HCT116 (cell line): ENCODE data around the gene CPEB1. TPM values are rescaled to one million over a fixed set of nuclear protein-coding genes. Genes with fewer than 3 reads are reported as not detected.

Experiments
- ATAC-seq: fragments of 200-7000 bp; cut with Tn5 transposase; 2 replicates; pipeline ENCODE4 v1.9.1; 2020; ENCODE audit warnings: mild to moderate bottlenecking, moderate library complexity
- BruUV-seq: library from RNA; stranded (reverse); fragments of 400-500 nt; replicated peaks from 2 replicates; lab custom pipeline; 2021; lab: Mats Ljungman, UMichigan
- CTCF ChIA-PET: fragments of 300-600 bp; sonication (Branson Sonifier 250); formaldehyde crosslinking; loops from one replicate; lab custom pipeline; 2021; ENCODE audit warnings: antibody characterized with exemption; lab: Charles Lee
- POLR2A ChIA-PET: fragments of 300-600, 350-600 bp; sonication (Branson Sonifier 250); formaldehyde crosslinking; loops from one replicate; lab custom pipeline; 2021; ENCODE audit warnings: antibody characterized with exemption; lab: Charles Lee
- RAD21 ChIA-PET, 2 experiments: fragments of 300-600 bp; sonication (Branson Sonifier 250); formaldehyde crosslinking; loops; one replicate each; lab custom pipeline; 2023; ENCODE audit warnings: low total read pairs in 2 of 2; ENCODE audit not compliant: uncharacterized antibody in 2 of 2, unreplicated experiment in 2 of 2, low non-redundant PET in 1 of 2; lab: Charles Lee
- DNase-seq: peaks from one replicate; pipeline ENCODE4 v3.0.0-alpha.2; 2010; ENCODE audit warnings: low read depth, low spot score
- H2AFZ ChIP-seq: fragments of 200-600 bp; shearing (Covaris generic), sonication (generic); 2 replicates; pipeline ENCODE4 v1.6.1; 2017; ENCODE audit warnings: low read depth, mixed run types, mixed read lengths, antibody characterized with exemption, low read length; ENCODE audit not compliant: poor library complexity, severe bottlenecking
- H3K27ac ChIP-seq: 2 replicates; pipeline ENCODE4 v1.5.1; 2012; ENCODE audit warnings: low read depth, low read length
- H3K27me3 ChIP-seq: fragments of 200-600 bp; sonication (generic); 2 replicates; pipeline ENCODE4 v1.6.1; 2016; ENCODE audit warnings: mixed run types, low read length, mixed read lengths; ENCODE audit not compliant: insufficient read depth
- H3K36me3 ChIP-seq, 2 experiments: fragments of 200-500 bp in 1 of 2; fragments of 200-600 bp in 1 of 2; sonication (Bioruptor generic) in 1 of 2; sonication (generic) in 1 of 2; 2 replicates each; pipeline versions ENCODE4 v1.5.1 to v1.6.1; 2014 to 2016; ENCODE audit warnings: low read length in 2 of 2, inconsistent platforms in 1 of 2, mixed read lengths in 1 of 2, mixed run types in 1 of 2; ENCODE audit not compliant: insufficient read depth in 2 of 2, control insufficient read depth in 1 of 2
- H3K4me1 ChIP-seq, 2 experiments: fragments of 200-600 bp in 1 of 2; sonication (generic) in 1 of 2; 2 replicates each; pipeline versions ENCODE4 v1.5.1 to v1.6.1; 2012 to 2017; ENCODE audit warnings: low read length in 2 of 2, inconsistent platforms in 1 of 2, mild to moderate bottlenecking in 1 of 2, mixed read lengths in 1 of 2, mixed run types in 1 of 2, moderate library complexity in 1 of 2; ENCODE audit not compliant: insufficient read depth in 2 of 2, control insufficient read depth in 1 of 2
- H3K4me2 ChIP-seq: fragments of 200-600 bp; sonication (generic); 2 replicates; pipeline ENCODE4 v1.6.1; 2017; ENCODE audit warnings: mixed run types, low read length, mixed read lengths
- H3K4me3 ChIP-seq, 2 experiments: fragments of 200-600 bp in 1 of 2; sonication (generic) in 1 of 2; replicated peaks in 1 of 2; 2 replicates each; pipeline ENCODE4 v1.5.1; 2011 to 2016; ENCODE audit warnings: low read length in 2 of 2, control low read depth in 1 of 2, low read depth in 1 of 2, mild to moderate bottlenecking in 1 of 2, mixed read lengths in 1 of 2, mixed run types in 1 of 2
- H3K79me2 ChIP-seq: fragments of 200-600 bp; sonication (generic); 2 replicates; pipeline ENCODE4 v1.6.1; 2017; ENCODE audit warnings: mild to moderate bottlenecking, mixed run types, low read length, moderate library complexity, mixed read lengths; ENCODE audit not compliant: insufficient read depth
- H3K9ac ChIP-seq: fragments of 200-600 bp; sonication (generic); 2 replicates; pipeline ENCODE4 v1.6.1; 2016; ENCODE audit warnings: low read length, mixed read lengths
- H3K9me2 ChIP-seq: fragments of 200-600 bp; sonication (generic), shearing (Covaris generic); 2 replicates; pipeline ENCODE4 v1.6.1; 2017; ENCODE audit warnings: mixed run types, mild to moderate bottlenecking, moderate library complexity; ENCODE audit not compliant: insufficient read depth
- H3K9me3 ChIP-seq, 2 experiments: fragments of 200-500 bp in 1 of 2; fragments of 200-600 bp in 1 of 2; sonication (Bioruptor generic) in 1 of 2; sonication (generic) in 1 of 2; 2 replicates each; pipeline ENCODE4 v1.6.1; 2014 to 2017; ENCODE audit warnings: low read length in 2 of 2, mixed read lengths in 2 of 2, inconsistent platforms in 1 of 2, low read depth in 1 of 2, mild to moderate bottlenecking in 1 of 2, mixed run types in 1 of 2, moderate library complexity in 1 of 2; ENCODE audit not compliant: control insufficient read depth in 1 of 2, insufficient read depth in 1 of 2
- H4K20me1 ChIP-seq: fragments of 200-600 bp; sonication (generic), shearing (Covaris generic); 2 replicates; pipeline ENCODE4 v1.6.1; 2017; ENCODE audit warnings: mixed run types, mild to moderate bottlenecking, moderate library complexity; ENCODE audit not compliant: insufficient read depth
- CBX3 ChIP-seq: IDR thresholded peaks from 2 replicates; pipeline ENCODE4 v1.6.1; 2012; ENCODE audit warnings: low read depth
- CEBPB ChIP-seq: IDR thresholded peaks from 2 replicates; pipeline ENCODE4 v1.6.1; 2012; ENCODE audit warnings: low read depth
- EGR1 ChIP-seq: IDR thresholded peaks from 2 replicates; pipeline ENCODE4 v1.6.1; 2012; ENCODE audit warnings: low read depth
- EZH2 ChIP-seq: fragments of 200-600 bp; sonication (generic); IDR thresholded peaks from 2 replicates; pipeline ENCODE4 v1.6.1; 2017; ENCODE audit warnings: antibody characterized with exemption, mixed run types
- EZH2phosphoT487 ChIP-seq: fragments of 200-600 bp; IDR thresholded peaks from 2 replicates; pipeline ENCODE4 v1.6.1; 2018; ENCODE audit warnings: antibody characterized with exemption, borderline replicate concordance
- POLR2A ChIP-seq: IDR thresholded peaks from 2 replicates; pipeline ENCODE4 v1.7.0; 2011; ENCODE audit warnings: borderline replicate concordance; ENCODE audit not compliant: insufficient read depth, insufficient read length; ENCODE audit errors: extremely low read depth
- POLR2AphosphoS5 ChIP-seq: IDR thresholded peaks from 2 replicates; pipeline ENCODE4 v1.6.1; 2011; ENCODE audit warnings: mild to moderate bottlenecking, low read depth, low read length, moderate library complexity
- RAD21 ChIP-seq: IDR thresholded peaks from 2 replicates; pipeline ENCODE4 v1.6.1; 2012; ENCODE audit warnings: low read depth, mild to moderate bottlenecking
- SIN3A ChIP-seq: IDR thresholded peaks from 2 replicates; pipeline ENCODE4 v1.6.1; 2012; ENCODE audit warnings: low read depth
- SP1 ChIP-seq: IDR thresholded peaks from 2 replicates; pipeline ENCODE4 v1.6.1; 2012; ENCODE audit warnings: low read depth
- SRF ChIP-seq: IDR thresholded peaks from 2 replicates; pipeline ENCODE4 v1.6.1; 2012; ENCODE audit warnings: low read depth
- TCF7L2 ChIP-seq: IDR thresholded peaks from 2 replicates; pipeline ENCODE4 v1.7.0; 2011; ENCODE audit warnings: borderline replicate concordance, inconsistent platforms; ENCODE audit not compliant: insufficient read depth, insufficient read length; ENCODE audit errors: extremely low read depth
- ZFX ChIP-seq: fragments of 450-650 bp; IDR thresholded peaks from 2 replicates; pipeline ENCODE4 v1.6.1; 2017
- intact Hi-C: fragments of 100-400 bp; cut with micrococcal nuclease; formaldehyde crosslinking; loops from 2 replicates; pipeline ENCODE4 v1.10.0; 2022
- total RNA-seq: library from RNA; stranded (reverse); gene quantifications from one replicate; pipeline ENCODE4 v1.2.1, GENCODE V29; 2021; ENCODE audit not compliant: unreplicated experiment
- TF ChIP-seq, protein P1 (sequence below): IDR thresholded peaks from 2 replicates; pipeline ENCODE4 v1.6.1; 2011; ENCODE audit warnings: mild to moderate bottlenecking, low read length, moderate library complexity; ENCODE audit not compliant: insufficient replicate concordance; ENCODE audit errors: extremely low read depth
- TF ChIP-seq, protein P2 (sequence below): IDR thresholded peaks from 2 replicates; pipeline ENCODE4 v1.6.1; 2012

Gene CPEB1
- total RNA-seq, 1 experiment from 2014 or later = not detected

GRCh38 chr15:82666606-82667005 is 19.4 kb upstream of the CPEB1 start (continued):
- TF ChIP-seq TCF7L2 (no peak), SIN3A (no peak), CEBPB (no peak), RAD21 (no peak), POLR2AphosphoS5 (no peak), EZH2phosphoT487 (no peak), POLR2A (no peak), EGR1 (no peak), ZFX (no peak), SP1 (no peak), SRF (no peak), EZH2 (no peak)
- TF ChIP-seq, protein P1, sequence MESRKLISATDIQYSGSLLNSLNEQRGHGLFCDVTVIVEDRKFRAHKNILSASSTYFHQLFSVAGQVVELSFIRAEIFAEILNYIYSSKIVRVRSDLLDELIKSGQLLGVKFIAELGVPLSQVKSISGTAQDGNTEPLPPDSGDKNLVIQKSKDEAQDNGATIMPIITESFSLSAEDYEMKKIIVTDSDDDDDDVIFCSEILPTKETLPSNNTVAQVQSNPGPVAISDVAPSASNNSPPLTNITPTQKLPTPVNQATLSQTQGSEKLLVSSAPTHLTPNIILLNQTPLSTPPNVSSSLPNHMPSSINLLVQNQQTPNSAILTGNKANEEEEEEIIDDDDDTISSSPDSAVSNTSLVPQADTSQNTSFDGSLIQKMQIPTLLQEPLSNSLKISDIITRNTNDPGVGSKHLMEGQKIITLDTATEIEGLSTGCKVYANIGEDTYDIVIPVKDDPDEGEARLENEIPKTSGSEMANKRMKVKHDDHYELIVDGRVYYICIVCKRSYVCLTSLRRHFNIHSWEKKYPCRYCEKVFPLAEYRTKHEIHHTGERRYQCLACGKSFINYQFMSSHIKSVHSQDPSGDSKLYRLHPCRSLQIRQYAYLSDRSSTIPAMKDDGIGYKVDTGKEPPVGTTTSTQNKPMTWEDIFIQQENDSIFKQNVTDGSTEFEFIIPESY = no peak
- TF ChIP-seq, protein P2, sequence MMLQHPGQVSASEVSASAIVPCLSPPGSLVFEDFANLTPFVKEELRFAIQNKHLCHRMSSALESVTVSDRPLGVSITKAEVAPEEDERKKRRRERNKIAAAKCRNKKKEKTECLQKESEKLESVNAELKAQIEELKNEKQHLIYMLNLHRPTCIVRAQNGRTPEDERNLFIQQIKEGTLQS = no peak

GRCh38 chr15:82664021-82664420 is 16.9 kb upstream of the CPEB1 start:
- ChIA-PET CTCF (no interaction called here), RAD21 (no interaction called here), POLR2A (no interaction called here)
- DNase-seq (no peak), ATAC-seq (no peak)
- H3K27ac ChIP-seq = no peak overlapping the region
- no peaks in the 10 kb centered on the region for H3K79me2 ChIP-seq
- H3K4me1 ChIP-seq = no peaks in the 10 kb centered on the region
- H2AFZ ChIP-seq = no peak overlapping the region
- no peaks in the 10 kb centered on the region for H4K20me1 ChIP-seq
- peaks cover 27% of the 10 kb centered on the region for H3K27me3 ChIP-seq
- no peak overlapping the region for H3K4me3 ChIP-seq
- intact Hi-C loops = loop anchor here (5.0 kb wide), 1 partner anchor 43 kb away; the partner anchor contains the start of gene AP3B2
- H3K36me3 ChIP-seq = no peaks in the 10 kb centered on the region
- BruUV-seq = no TSS peak
- H3K4me2 ChIP-seq = no peak overlapping the region
- H3K9me3 ChIP-seq = no peaks in the 10 kb centered on the region
- no peaks in the 10 kb centered on the region for H3K9me2 ChIP-seq
- no peak for TF ChIP-seq CBX3
- no peak overlapping the region for H3K9ac ChIP-seq
